ENCODE results near the gene TMEM231.

DNA sequence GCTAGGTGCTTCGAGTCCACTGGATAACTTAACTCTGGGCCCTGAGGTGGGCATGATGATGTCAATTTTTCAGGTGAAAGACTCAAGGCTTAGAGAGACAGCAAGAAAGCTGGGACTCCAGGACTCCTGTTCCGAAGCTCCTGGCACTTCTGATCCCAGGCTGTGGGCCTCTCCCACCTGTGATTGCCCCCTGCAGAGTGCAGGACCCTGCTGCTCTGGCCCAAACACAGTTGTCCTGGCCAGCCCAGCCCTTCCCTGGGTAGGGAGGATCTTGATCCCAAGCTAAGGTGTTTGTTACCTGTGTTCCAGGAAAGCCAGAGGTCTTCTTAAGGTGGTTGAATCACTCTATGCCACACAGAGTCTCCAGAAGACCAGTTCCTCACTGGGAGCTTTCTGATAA, 23.3 kb downstream of the TMEM231 start:
- no peak for TF ChIP-seq POLR2A (IDR thresholded peaks at IDR 0.05; ENCODE audit: low read length)
- no peak for TF ChIP-seq GATA1 (IDR thresholded peaks at IDR 0.05; ENCODE audit: low read depth, low read length)

All from erythroblast (primary cell).